GM12878 (cell line): ENCODE data around the gene RALGPS1. TPM values are rescaled to one million over a fixed set of nuclear protein-coding genes. Genes with fewer than 3 reads are reported as not detected.

ENCODE experiments used
- ATAC-seq: fragments of 200-7000 bp; cut with Tn5 transposase; 3 replicates; pipeline ENCODE4 v1.9.1; 2020; ENCODE audit warnings: mild to moderate bottlenecking, moderate library complexity
- BruUV-seq: library from RNA; stranded (reverse); fragments of 400-500 nt; replicated peaks from 2 replicates; lab custom pipeline; 2021; lab: Mats Ljungman, UMichigan
- CTCF ChIA-PET: fragments of 300-600 bp; sonication (Branson Sonifier 250); formaldehyde crosslinking; extraction: SDS; loops from one replicate; lab custom pipeline; 2021; ENCODE audit warnings: inconsistent platforms; lab: Yijun Ruan, JAX
- POLR2A ChIA-PET: fragments of 350-600 bp; formaldehyde crosslinking; extraction: SDS; loops from one replicate; lab custom pipeline; 2021; ENCODE audit warnings: inconsistent platforms; lab: Charles Lee
- RAD21 ChIA-PET: fragments of 300-600 bp; sonication (Branson Sonifier 250); formaldehyde crosslinking; loops from one replicate; lab custom pipeline; 2023; ENCODE audit warnings: antibody characterized with exemption; ENCODE audit not compliant: unreplicated experiment; lab: Charles Lee
- SMC1A ChIA-PET: fragments of 300-600 bp; sonication (Branson Sonifier 250); formaldehyde crosslinking; loops from one replicate; lab custom pipeline; 2023; ENCODE audit not compliant: unreplicated experiment, uncharacterized antibody; lab: Charles Lee
- DNase-seq: peaks from one replicate; pipeline ENCODE4 v3.0.0-alpha.2; 2011; ENCODE audit warnings: low read depth, low spot score
- FAIRE-seq: peaks from 3 replicates; lab custom pipeline; 2011; peaks lifted over from hg19 to GRCh38; lab: Jason Lieb, UNC
- H2AFZ ChIP-seq: 2 replicates; pipeline ENCODE4 v1.6.0; 2011; ENCODE audit warnings: low read depth, low read length, control low read depth; ENCODE audit not compliant: control insufficient read depth
- H3K27ac ChIP-seq: 2 replicates; pipeline ENCODE4 v1.5.1; 2011; ENCODE audit warnings: control low read depth; ENCODE audit not compliant: control insufficient read depth, insufficient read depth
- H3K27me3 ChIP-seq, 2 experiments: replicated peaks in 1 of 2; 2 replicates each; pipeline versions ENCODE4 v1.6.0 to v1.6.1; 2011; ENCODE audit warnings: low read length in 1 of 2; ENCODE audit not compliant: control insufficient read depth in 2 of 2, insufficient read depth in 2 of 2
- H3K36me3 ChIP-seq, 2 experiments: 2 replicates each; pipeline ENCODE4 v1.5.1; 2011; ENCODE audit warnings: low read length in 1 of 2; ENCODE audit not compliant: control insufficient read depth in 2 of 2, insufficient read depth in 2 of 2
- H3K4me1 ChIP-seq: 2 replicates; pipeline ENCODE4 v1.6.1; 2011; ENCODE audit warnings: mild to moderate bottlenecking, low read length, moderate library complexity, mixed read lengths; ENCODE audit not compliant: control insufficient read depth, insufficient read depth
- H3K4me2 ChIP-seq: 2 replicates; pipeline ENCODE4 v1.6.0; 2011; ENCODE audit warnings: control low read depth; ENCODE audit not compliant: control insufficient read depth, insufficient read depth
- H3K4me3 ChIP-seq: fragments of 200-600 bp; sonication (generic); 2 replicates; pipeline ENCODE4 v1.5.1; 2016
- H3K79me2 ChIP-seq: 2 replicates; pipeline ENCODE4 v1.6.0; 2011; ENCODE audit warnings: low read length; ENCODE audit not compliant: control insufficient read depth, insufficient read depth
- H3K9ac ChIP-seq: 2 replicates; pipeline ENCODE4 v1.8.0; 2011; ENCODE audit warnings: low read length, control low read depth, mixed read lengths; ENCODE audit not compliant: control insufficient read depth, insufficient read depth
- H3K9me3 ChIP-seq: replicated peaks from 3 replicates; pipeline ENCODE4 v1.5.1; 2011; ENCODE audit warnings: mild to moderate bottlenecking, low read length; ENCODE audit not compliant: control insufficient read depth, insufficient read depth
- H4K20me1 ChIP-seq: 2 replicates; pipeline ENCODE4 v1.6.0; 2011; ENCODE audit not compliant: control insufficient read depth, insufficient read depth
- BCL11A ChIP-seq: IDR thresholded peaks from 2 replicates; pipeline ENCODE4 v1.6.1; 2011; ENCODE audit warnings: low read depth, low read length
- BCL3 ChIP-seq: IDR thresholded peaks from 2 replicates; pipeline ENCODE4 v1.6.1; 2011; ENCODE audit warnings: borderline replicate concordance, low read depth, mild to moderate bottlenecking, moderate library complexity, low read length; ENCODE audit not compliant: insufficient read depth, poor library complexity, severe bottlenecking
- BRCA1 ChIP-seq: IDR thresholded peaks from 2 replicates; pipeline ENCODE4 v1.6.1; 2011; ENCODE audit warnings: low read depth, low read length, improper control_type of control experiment
- HDAC2 ChIP-seq: fragments of 200-600 bp; sonication (generic); IDR thresholded peaks from 2 replicates; pipeline ENCODE4 v1.6.1; 2017
- HSF1 ChIP-seq: fragments of 150-350 bp; IDR thresholded peaks from 2 replicates; pipeline ENCODE4 v1.6.1; 2014; ENCODE audit warnings: mild to moderate bottlenecking, low read depth, low read length
- JUND ChIP-seq: IDR thresholded peaks from 2 replicates; pipeline ENCODE4 v1.6.1; 2012; ENCODE audit warnings: low read depth, mild to moderate bottlenecking, low read length, improper control_type of control experiment, moderate library complexity
- MTA3 ChIP-seq: IDR thresholded peaks from 2 replicates; pipeline ENCODE4 v1.6.1; 2012; ENCODE audit warnings: low read length, inconsistent platforms, borderline replicate concordance
- MYC ChIP-seq: IDR thresholded peaks from 2 replicates; pipeline ENCODE4 v1.6.1; 2011; ENCODE audit warnings: mild to moderate bottlenecking, low read length, moderate library complexity, inconsistent platforms; ENCODE audit not compliant: insufficient read depth, insufficient replicate concordance, insufficient read length, severe bottlenecking
- RB1 ChIP-seq: fragments of 450-650 bp; formaldehyde crosslinking; IDR thresholded peaks from 2 replicates; pipeline ENCODE4 v1.6.1; 2017; ENCODE audit warnings: mild to moderate bottlenecking, borderline replicate concordance
- RELA ChIP-seq: fragments of 450-650 bp; IDR thresholded peaks from 2 replicates; pipeline ENCODE4 v1.8.0; 2014; ENCODE audit warnings: borderline replicate concordance; ENCODE audit not compliant: partially characterized antibody
- SIX5 ChIP-seq: IDR thresholded peaks from 2 replicates; pipeline ENCODE4 v1.6.1; 2011; ENCODE audit warnings: mild to moderate bottlenecking, low read depth, low read length, moderate library complexity; ENCODE audit not compliant: severe bottlenecking
- ZBED1 ChIP-seq: IDR thresholded peaks from 2 replicates; pipeline ENCODE4 v1.6.1; 2016; ENCODE audit warnings: borderline replicate concordance
- WGBS: methylation state at CpG from one replicate; pipeline ENCODE4 v1.1.6; 2016; ENCODE audit warnings: low lambda C conversion rate; ENCODE audit not compliant: insufficient replicate concordance, insufficient coverage; ENCODE audit errors: missing lambda C conversion rate; 5-methylcytosine and 5-hydroxymethylcytosine counted together
- in situ Hi-C: fragments of 300-500 bp; cut with MboI; formaldehyde crosslinking; loops from 9 replicates; pipeline ENCODE4 v1.14.3; 2018; ENCODE audit warnings: mixed read lengths
- intact Hi-C: fragments of 100-400 bp; cut with micrococcal nuclease; formaldehyde crosslinking; loops from one replicate; pipeline ENCODE4 v1.14.2; 2022; ENCODE audit not compliant: unreplicated experiment
- polyA plus RNA-seq, 11 experiments: library from polyadenylated mRNA; depleted of rRNA in 4 of 11; unstranded in 6 of 11; stranded (reverse) in 5 of 11; fragments of >200 nt; fragmentation: Nextera tagmentation in 4 of 11; fragmentation: Illumina TruSeq in 1 of 11; extraction: Ambion mirVana in 4 of 11; extraction: Trizol in 1 of 11; gene quantifications; 1 replicate in 1 of 11; 2 replicates in 10 of 11; pipeline versions ENCODE4 v1.2.1 to v1.2.3, GENCODE V29; 2011 to 2016; ENCODE audit warnings: inconsistent platforms in 2 of 11, missing spikeins in 2 of 11, low read depth in 1 of 11
- total RNA-seq, 4 experiments: library from RNA; depleted of rRNA in 3 of 4; stranded (reverse); fragments of >200 nt in 3 of 4; fragmentation: Illumina TruSeq in 1 of 4; extraction: Trizol in 1 of 4; gene quantifications; 2 replicates each; pipeline versions ENCODE4 v1.2.1 to v1.2.3, GENCODE V29; 2013 to 2021
- TF ChIP-seq, protein P1 (sequence below): fragments of 450-650 bp; formaldehyde crosslinking; IDR thresholded peaks from 2 replicates; pipeline ENCODE4 v1.4.0; 2020; ENCODE audit warnings: mild to moderate bottlenecking, moderate library complexity

Gene RALGPS1
- total and polyA plus RNA-seq, 10 of the 15 experiments (the other 5 are each of a cell fraction or from before 2014, with no cell fraction given): 0.13 to 5.6 (median 2.7) TPM

GRCh38 chr9:127032256-127032655 lies 117.7 kb downstream of the RALGPS1 start (continued):
- TF ChIP-seq, protein P1, sequence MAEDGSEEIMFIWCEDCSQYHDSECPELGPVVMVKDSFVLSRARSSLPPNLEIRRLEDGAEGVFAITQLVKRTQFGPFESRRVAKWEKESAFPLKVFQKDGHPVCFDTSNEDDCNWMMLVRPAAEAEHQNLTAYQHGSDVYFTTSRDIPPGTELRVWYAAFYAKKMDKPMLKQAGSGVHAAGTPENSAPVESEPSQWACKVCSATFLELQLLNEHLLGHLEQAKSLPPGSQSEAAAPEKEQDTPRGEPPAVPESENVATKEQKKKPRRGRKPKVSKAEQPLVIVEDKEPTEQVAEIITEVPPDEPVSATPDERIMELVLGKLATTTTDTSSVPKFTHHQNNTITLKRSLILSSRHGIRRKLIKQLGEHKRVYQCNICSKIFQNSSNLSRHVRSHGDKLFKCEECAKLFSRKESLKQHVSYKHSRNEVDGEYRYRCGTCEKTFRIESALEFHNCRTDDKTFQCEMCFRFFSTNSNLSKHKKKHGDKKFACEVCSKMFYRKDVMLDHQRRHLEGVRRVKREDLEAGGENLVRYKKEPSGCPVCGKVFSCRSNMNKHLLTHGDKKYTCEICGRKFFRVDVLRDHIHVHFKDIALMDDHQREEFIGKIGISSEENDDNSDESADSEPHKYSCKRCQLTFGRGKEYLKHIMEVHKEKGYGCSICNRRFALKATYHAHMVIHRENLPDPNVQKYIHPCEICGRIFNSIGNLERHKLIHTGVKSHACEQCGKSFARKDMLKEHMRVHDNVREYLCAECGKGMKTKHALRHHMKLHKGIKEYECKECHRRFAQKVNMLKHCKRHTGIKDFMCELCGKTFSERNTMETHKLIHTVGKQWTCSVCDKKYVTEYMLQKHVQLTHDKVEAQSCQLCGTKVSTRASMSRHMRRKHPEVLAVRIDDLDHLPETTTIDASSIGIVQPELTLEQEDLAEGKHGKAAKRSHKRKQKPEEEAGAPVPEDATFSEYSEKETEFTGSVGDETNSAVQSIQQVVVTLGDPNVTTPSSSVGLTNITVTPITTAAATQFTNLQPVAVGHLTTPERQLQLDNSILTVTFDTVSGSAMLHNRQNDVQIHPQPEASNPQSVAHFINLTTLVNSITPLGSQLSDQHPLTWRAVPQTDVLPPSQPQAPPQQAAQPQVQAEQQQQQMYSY (CRISPR knock-in tag): no peak
- no peak for TF ChIP-seq BCL11A
- TF ChIP-seq BRCA1: no peak
- TF ChIP-seq MTA3: no peak
- no peak for TF ChIP-seq RB1
- TF ChIP-seq HSF1: no peak
- no peak for TF ChIP-seq RELA

- Histone ChIP-seq H3K79me2 (no peaks in the 10 kb centered on the region), H4K20me1 (no peaks in the 10 kb centered on the region), H2AFZ (no peak overlapping the region)
- WGBS: 69% methylated on average over 3 of the region's 3 CpGs
- DNase-seq: no peak
- TF ChIP-seq HDAC2 (no peak), SIX5 (no peak), BCL3 (no peak), HSF1 (no peak), MYC (no peak), ZBED1 (no peak), JUND (no peak)
- TF ChIP-seq, all 136 proteins: peak for 0
- Histone ChIP-seq H3K36me3 (no peaks in the 10 kb centered on the region), H3K4me2 (no peak overlapping the region), H3K4me1 (no peaks in the 10 kb centered on the region), H3K4me3 (no peak overlapping the region), H3K27me3 (no peaks in the 10 kb centered on the region), H3K9ac (no peak overlapping the region), H3K9me3 (no peaks in the 10 kb centered on the region), H3K27ac (no peak overlapping the region)
- in situ Hi-C loops (no loop called here), intact Hi-C loops (no loop called here)
- ChIA-PET SMC1A (interaction anchor here (1.1 to 1.9 kb wide), 2 partner anchors 24 to 91 kb away, joined by 3 to 6 read pairs; no protein-coding TSS in a partner anchor), CTCF (interaction anchor here (1.5 kb wide), 1 partner anchor 93 kb away, joined by 3 read pairs; no protein-coding TSS in a partner anchor), POLR2A (interaction anchor here (0.7 kb wide), 1 partner anchor 9 kb away, joined by 4 read pairs; no protein-coding TSS in a partner anchor), RAD21 (no interaction called here)
- BruUV-seq: no TSS peak
- FAIRE-seq (no peak), ATAC-seq (no peak)
Observed at GRCh38 chr9:127033061-127033460, 118.5 kb downstream of the RALGPS1 start.
